K562 (cell line): ENCODE results near the gene BMP8B. TPM values are rescaled to one million over a fixed set of nuclear protein-coding genes. Genes with fewer than 3 reads are reported as not detected.

ENCODE experiments used
- ADNP ChIP-seq: fragments of 200-800 bp; sonication (Bioruptor generic); IDR thresholded peaks from 2 replicates; pipeline ENCODE4 v1.6.1; 2016; ENCODE audit warnings: missing genetic modification characterization, missing compliant biosample characterization
- ARID1B ChIP-seq: fragments of 450-650 bp; IDR thresholded peaks from 2 replicates; pipeline ENCODE4 v1.6.1; 2016; ENCODE audit warnings: antibody characterized with exemption, mild to moderate bottlenecking, inconsistent platforms
- CEBPG ChIP-seq, 3 experiments: fragments of 200-800 bp in 1 of 3; sonication (Bioruptor generic) in 1 of 3; sonication (generic) in 1 of 3; formaldehyde crosslinking in 1 of 3; IDR thresholded peaks in 2 of 3; conservative IDR thresholded peaks in 1 of 3; 2 replicates each; pipeline versions ENCODE4 v1.6.1 to v1.8.0; 2016 to 2022; ENCODE audit warnings: missing compliant biosample characterization in 2 of 3, missing genetic modification characterization in 2 of 3, mild to moderate bottlenecking in 1 of 3, missing genetic modification reagents in 1 of 3
- MAFK ChIP-seq: IDR thresholded peaks from 2 replicates; pipeline ENCODE4 v1.6.1; 2011; ENCODE audit warnings: low read length, improper control_type of control experiment
- MTF1 ChIP-seq: fragments of 250-450 bp; sonication (Bioruptor Pico); IDR thresholded peaks from 2 replicates; pipeline ENCODE4 v1.9.0; 2021; ENCODE audit warnings: moderate library complexity, mild to moderate bottlenecking, inconsistent platforms, borderline replicate concordance
- MYBL2 ChIP-seq, 2 experiments: fragments of 450-650 bp in 1 of 2; sonication (generic) in 1 of 2; formaldehyde crosslinking in 1 of 2; IDR thresholded peaks; 2 replicates each; pipeline versions ENCODE4 v1.6.1 to v1.8.1; 2017 to 2022; ENCODE audit warnings: borderline replicate concordance in 1 of 2, inconsistent platforms in 1 of 2, low read depth in 1 of 2, mild to moderate bottlenecking in 1 of 2, missing genetic modification reagents in 1 of 2, moderate library complexity in 1 of 2
- NBN ChIP-seq: fragments of 450-650 bp; IDR thresholded peaks from 2 replicates; pipeline ENCODE4 v1.6.1; 2016; ENCODE audit warnings: low read depth, mild to moderate bottlenecking
- NRF1 ChIP-seq, 2 experiments: fragments of 450-650 bp; IDR thresholded peaks in 1 of 2; conservative IDR thresholded peaks in 1 of 2; 2 replicates each; pipeline ENCODE4 v1.6.1; 2014; ENCODE audit warnings: mild to moderate bottlenecking in 2 of 2
- SAFB2 ChIP-seq: fragments of 200-400 bp; formaldehyde crosslinking; IDR thresholded peaks from 2 replicates; pipeline ENCODE4 v1.6.1; 2018; ENCODE audit warnings: borderline replicate concordance, low read length, low read depth, moderate library complexity; ENCODE audit not compliant: severe bottlenecking
- SRSF1 ChIP-seq: fragments of 200-400 bp; formaldehyde crosslinking; IDR thresholded peaks from 2 replicates; pipeline ENCODE4 v1.6.1; 2017; ENCODE audit warnings: mild to moderate bottlenecking, low read depth, low read length, moderate library complexity
- ZEB2 ChIP-seq: fragments of 450-650 bp; IDR thresholded peaks from 2 replicates; pipeline ENCODE4 v1.6.1; 2016
- ZNF695 ChIP-seq: fragments of 450-650 bp; formaldehyde crosslinking; IDR thresholded peaks from 2 replicates; pipeline ENCODE4 v1.4.0; 2020; ENCODE audit warnings: mild to moderate bottlenecking, moderate library complexity
- polyA plus RNA-seq, 8 experiments: library from polyadenylated mRNA; depleted of rRNA in 4 of 8; stranded (reverse) in 5 of 8; unstranded in 3 of 8; fragments of >200 nt; fragmentation: Nextera tagmentation in 2 of 8; fragmentation: Illumina TruSeq in 1 of 8; extraction: Ambion mirVana in 2 of 8; extraction: Trizol in 1 of 8; gene quantifications; 2 replicates each; pipeline versions ENCODE4 v1.2.1 to v1.2.3, GENCODE V29; 2011 to 2014; ENCODE audit warnings: inconsistent platforms in 1 of 8, missing spikeins in 1 of 8
- total RNA-seq, 7 experiments: library from RNA; depleted of rRNA in 6 of 7; stranded (reverse); fragments of >200 nt in 6 of 7; fragmentation: Illumina TruSeq in 2 of 7; extraction: Trizol in 2 of 7; gene quantifications; 2 replicates each; pipeline versions ENCODE4 v1.2.1 to v1.2.3, GENCODE V29; 2011 to 2021; ENCODE audit warnings: low replicate concordance in 1 of 7
- TF ChIP-seq, protein P1 (sequence below), 2 experiments: fragments of 150-350 bp in 1 of 2; IDR thresholded peaks; 2 replicates each; pipeline ENCODE4 v1.6.1; 2012 to 2016; ENCODE audit warnings: low read depth in 2 of 2, low read length in 2 of 2, mild to moderate bottlenecking in 1 of 2, moderate library complexity in 1 of 2
- TF ChIP-seq, protein P2 (sequence below): fragments of 250-450 bp; sonication (Bioruptor Pico); IDR thresholded peaks from 2 replicates; pipeline ENCODE4 v1.5.0; 2021
- TF ChIP-seq, protein P3 (sequence below): sonication (generic); formaldehyde crosslinking; IDR thresholded peaks from 2 replicates; pipeline ENCODE4 v1.8.1; 2023; ENCODE audit warnings: mild to moderate bottlenecking, missing genetic modification reagents
- TF ChIP-seq, protein P4 (sequence below): fragments of 250-450 bp; sonication (Bioruptor Pico); IDR thresholded peaks from 2 replicates; pipeline ENCODE4 v1.4.0; 2020
- TF ChIP-seq, protein P5 (sequence below): fragments of 250-450 bp; sonication (Bioruptor Pico); IDR thresholded peaks from 2 replicates; pipeline ENCODE4 v1.8.0; 2021; ENCODE audit warnings: moderate library complexity, mild to moderate bottlenecking, inconsistent platforms
- TF ChIP-seq, protein P6 (sequence below): sonication (generic); formaldehyde crosslinking; IDR thresholded peaks from 2 replicates; pipeline ENCODE4 v1.8.0; 2022; ENCODE audit warnings: mild to moderate bottlenecking, missing genetic modification reagents

BMP8B gene
- total and polyA plus RNA-seq, 9 of the 15 experiments (the other 6 are each of a cell fraction or from before 2014, with no cell fraction given), result 0.03 to 0.33 (median 0.14) TPM

DNA sequence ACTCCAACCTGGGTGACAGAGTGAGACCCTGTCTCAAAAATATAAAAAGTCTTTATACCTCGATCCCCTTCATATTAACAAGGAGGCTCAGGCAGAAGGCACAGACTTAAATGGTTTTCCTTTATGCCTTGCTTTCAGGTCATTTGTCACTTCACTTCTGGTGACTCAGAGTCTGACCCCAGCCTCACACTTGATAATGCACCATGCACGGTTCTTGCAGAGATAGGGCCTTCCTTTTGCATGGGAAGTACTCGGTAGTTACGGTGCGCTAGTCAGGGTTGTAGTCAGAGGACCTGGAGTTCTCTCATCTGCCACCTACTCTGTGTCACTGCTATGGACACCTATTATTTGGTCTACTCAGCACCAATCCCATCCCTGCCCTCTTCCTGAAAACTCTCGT is 43.6 kb upstream of the BMP8B start (continued):
- TF ChIP-seq, protein P1, sequence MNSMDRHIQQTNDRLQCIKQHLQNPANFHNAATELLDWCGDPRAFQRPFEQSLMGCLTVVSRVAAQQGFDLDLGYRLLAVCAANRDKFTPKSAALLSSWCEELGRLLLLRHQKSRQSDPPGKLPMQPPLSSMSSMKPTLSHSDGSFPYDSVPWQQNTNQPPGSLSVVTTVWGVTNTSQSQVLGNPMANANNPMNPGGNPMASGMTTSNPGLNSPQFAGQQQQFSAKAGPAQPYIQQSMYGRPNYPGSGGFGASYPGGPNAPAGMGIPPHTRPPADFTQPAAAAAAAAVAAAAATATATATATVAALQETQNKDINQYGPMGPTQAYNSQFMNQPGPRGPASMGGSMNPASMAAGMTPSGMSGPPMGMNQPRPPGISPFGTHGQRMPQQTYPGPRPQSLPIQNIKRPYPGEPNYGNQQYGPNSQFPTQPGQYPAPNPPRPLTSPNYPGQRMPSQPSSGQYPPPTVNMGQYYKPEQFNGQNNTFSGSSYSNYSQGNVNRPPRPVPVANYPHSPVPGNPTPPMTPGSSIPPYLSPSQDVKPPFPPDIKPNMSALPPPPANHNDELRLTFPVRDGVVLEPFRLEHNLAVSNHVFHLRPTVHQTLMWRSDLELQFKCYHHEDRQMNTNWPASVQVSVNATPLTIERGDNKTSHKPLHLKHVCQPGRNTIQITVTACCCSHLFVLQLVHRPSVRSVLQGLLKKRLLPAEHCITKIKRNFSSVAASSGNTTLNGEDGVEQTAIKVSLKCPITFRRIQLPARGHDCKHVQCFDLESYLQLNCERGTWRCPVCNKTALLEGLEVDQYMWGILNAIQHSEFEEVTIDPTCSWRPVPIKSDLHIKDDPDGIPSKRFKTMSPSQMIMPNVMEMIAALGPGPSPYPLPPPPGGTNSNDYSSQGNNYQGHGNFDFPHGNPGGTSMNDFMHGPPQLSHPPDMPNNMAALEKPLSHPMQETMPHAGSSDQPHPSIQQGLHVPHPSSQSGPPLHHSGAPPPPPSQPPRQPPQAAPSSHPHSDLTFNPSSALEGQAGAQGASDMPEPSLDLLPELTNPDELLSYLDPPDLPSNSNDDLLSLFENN (IDR thresholded peaks at IDR 0.05; ENCODE audit: low read depth in 2 of 2, low read length in 2 of 2), result no peak
- TF ChIP-seq ADNP (tag) (no peak), CEBPG (CRISPR knock-in tag; IDR thresholded peaks at IDR 0.05) (no peak), CEBPG (tag; conservative IDR thresholded peaks at IDR 0.05 in 1 of 2, IDR thresholded peaks at IDR 0.05 in 1 of 2) (no peak), ZNF695 (no peak), NBN (no peak), ARID1B (peak; percentile 74), SRSF1 (no peak), MYBL2 (IDR thresholded peaks at IDR 0.05; ENCODE audit: low read depth) (no peak), MYBL2 (CRISPR knock-in tag; IDR thresholded peaks at IDR 0.05; ENCODE audit: borderline replicate concordance) (no peak), ZEB2 (no peak), SAFB2 (no peak), MAFK (no peak), MTF1 (CRISPR knock-in tag) (no peak), NRF1 (conservative IDR thresholded peaks at IDR 0.05 in 1 of 2, IDR thresholded peaks at IDR 0.05 in 1 of 2) (peak; percentile 30 to 40; a peak in 2 of 4 replicates)
- TF ChIP-seq, protein P2, sequence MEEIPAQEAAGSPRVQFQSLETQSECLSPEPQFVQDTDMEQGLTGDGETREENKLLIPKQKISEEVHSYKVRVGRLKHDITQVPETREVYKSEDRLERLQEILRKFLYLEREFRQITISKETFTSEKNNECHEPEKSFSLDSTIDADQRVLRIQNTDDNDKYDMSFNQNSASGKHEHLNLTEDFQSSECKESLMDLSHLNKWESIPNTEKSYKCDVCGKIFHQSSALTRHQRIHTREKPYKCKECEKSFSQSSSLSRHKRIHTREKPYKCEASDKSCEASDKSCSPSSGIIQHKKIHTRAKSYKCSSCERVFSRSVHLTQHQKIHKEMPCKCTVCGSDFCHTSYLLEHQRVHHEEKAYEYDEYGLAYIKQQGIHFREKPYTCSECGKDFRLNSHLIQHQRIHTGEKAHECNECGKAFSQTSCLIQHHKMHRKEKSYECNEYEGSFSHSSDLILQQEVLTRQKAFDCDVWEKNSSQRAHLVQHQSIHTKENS (CRISPR knock-in tag), result no peak
- TF ChIP-seq, protein P3, sequence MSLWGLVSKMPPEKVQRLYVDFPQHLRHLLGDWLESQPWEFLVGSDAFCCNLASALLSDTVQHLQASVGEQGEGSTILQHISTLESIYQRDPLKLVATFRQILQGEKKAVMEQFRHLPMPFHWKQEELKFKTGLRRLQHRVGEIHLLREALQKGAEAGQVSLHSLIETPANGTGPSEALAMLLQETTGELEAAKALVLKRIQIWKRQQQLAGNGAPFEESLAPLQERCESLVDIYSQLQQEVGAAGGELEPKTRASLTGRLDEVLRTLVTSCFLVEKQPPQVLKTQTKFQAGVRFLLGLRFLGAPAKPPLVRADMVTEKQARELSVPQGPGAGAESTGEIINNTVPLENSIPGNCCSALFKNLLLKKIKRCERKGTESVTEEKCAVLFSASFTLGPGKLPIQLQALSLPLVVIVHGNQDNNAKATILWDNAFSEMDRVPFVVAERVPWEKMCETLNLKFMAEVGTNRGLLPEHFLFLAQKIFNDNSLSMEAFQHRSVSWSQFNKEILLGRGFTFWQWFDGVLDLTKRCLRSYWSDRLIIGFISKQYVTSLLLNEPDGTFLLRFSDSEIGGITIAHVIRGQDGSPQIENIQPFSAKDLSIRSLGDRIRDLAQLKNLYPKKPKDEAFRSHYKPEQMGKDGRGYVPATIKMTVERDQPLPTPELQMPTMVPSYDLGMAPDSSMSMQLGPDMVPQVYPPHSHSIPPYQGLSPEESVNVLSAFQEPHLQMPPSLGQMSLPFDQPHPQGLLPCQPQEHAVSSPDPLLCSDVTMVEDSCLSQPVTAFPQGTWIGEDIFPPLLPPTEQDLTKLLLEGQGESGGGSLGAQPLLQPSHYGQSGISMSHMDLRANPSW (CRISPR knock-in tag), result no peak
- TF ChIP-seq, protein P4, sequence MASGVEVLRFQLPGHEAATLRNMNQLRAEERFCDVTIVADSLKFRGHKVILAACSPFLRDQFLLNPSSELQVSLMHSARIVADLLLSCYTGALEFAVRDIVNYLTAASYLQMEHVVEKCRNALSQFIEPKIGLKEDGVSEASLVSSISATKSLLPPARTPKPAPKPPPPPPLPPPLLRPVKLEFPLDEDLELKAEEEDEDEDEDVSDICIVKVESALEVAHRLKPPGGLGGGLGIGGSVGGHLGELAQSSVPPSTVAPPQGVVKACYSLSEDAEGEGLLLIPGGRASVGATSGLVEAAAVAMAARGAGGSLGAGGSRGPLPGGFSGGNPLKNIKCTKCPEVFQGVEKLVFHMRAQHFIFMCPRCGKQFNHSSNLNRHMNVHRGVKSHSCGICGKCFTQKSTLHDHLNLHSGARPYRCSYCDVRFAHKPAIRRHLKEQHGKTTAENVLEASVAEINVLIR (CRISPR knock-in tag), result no peak
- TF ChIP-seq, protein P5, sequence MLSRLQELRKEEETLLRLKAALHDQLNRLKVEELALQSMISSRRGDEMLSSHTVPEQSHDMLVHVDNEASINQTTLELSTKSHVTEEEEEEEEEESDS, result no peak
- TF ChIP-seq, protein P6, sequence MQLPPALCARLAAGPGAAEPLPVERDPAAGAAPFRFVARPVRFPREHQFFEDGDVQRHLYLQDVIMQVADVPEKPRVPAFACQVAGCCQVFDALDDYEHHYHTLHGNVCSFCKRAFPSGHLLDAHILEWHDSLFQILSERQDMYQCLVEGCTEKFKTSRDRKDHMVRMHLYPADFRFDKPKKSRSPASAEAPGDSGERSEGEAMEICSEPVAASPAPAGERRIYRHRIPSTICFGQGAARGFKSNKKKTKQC, result no peak
